Heart left ventricle (tissue), 16 donors: ENCODE measurements around the gene KCNIP3. TPM values are rescaled to one million over a fixed set of nuclear protein-coding genes. Genes with fewer than 3 reads are reported as not detected.

Source experiments
- ATAC-seq, 4 donors: fragments of 200-7000 bp; cut with Tn5 transposase; one replicate each; pipeline ENCODE4 v1.9.1; 2020 to 2022; ENCODE audit warnings: moderate library complexity in 4 of 4, mild to moderate bottlenecking in 3 of 4, moderate number of reproducible peaks in 1 of 4
- DNase-seq, 5 donors: peaks; one replicate each; pipeline ENCODE4 v3.0.0-alpha.2; 2020
- H3K27ac ChIP-seq, 12 donors: fragments of 200-600 bp; sonication (generic) in 4 of 12; one replicate each; pipeline versions ENCODE4 v1.5.0 to v1.8.0; 2016 to 2022; ENCODE audit warnings: mild to moderate bottlenecking in 2 of 12
- H3K27me3 ChIP-seq, 9 donors: fragments of 200-600 bp; sonication (generic) in 2 of 9; one replicate each; pipeline versions ENCODE4 v1.5.1 to v1.8.0; 2016 to 2022; ENCODE audit warnings: mild to moderate bottlenecking in 3 of 9
- H3K36me3 ChIP-seq, 9 donors: fragments of 200-600 bp; sonication (generic) in 2 of 9; one replicate each; pipeline versions ENCODE4 v1.5.0 to v1.8.0; 2018 to 2022; ENCODE audit warnings: mild to moderate bottlenecking in 2 of 9
- H3K4me1 ChIP-seq, 12 donors: fragments of 200-600 bp; sonication (generic) in 4 of 12; one replicate each; pipeline versions ENCODE4 v1.5.0 to v1.8.0; 2016 to 2022; ENCODE audit warnings: mild to moderate bottlenecking in 3 of 12
- H3K4me3 ChIP-seq, 12 donors: fragments of 200-600 bp; sonication (generic) in 4 of 12; one replicate each; pipeline versions ENCODE4 v1.5.0 to v1.8.0; 2017 to 2022; ENCODE audit warnings: mild to moderate bottlenecking in 9 of 12, moderate library complexity in 4 of 12
- H3K9me3 ChIP-seq, 12 donors: fragments of 200-600 bp; sonication (generic) in 4 of 12; one replicate each; pipeline versions ENCODE4 v1.5.0 to v1.8.0; 2016 to 2022; ENCODE audit warnings: mild to moderate bottlenecking in 1 of 12
- CTCF ChIP-seq, 12 donors: fragments of 200-600 bp; sonication (generic) in 4 of 12; IDR thresholded peaks; one replicate each; pipeline versions ENCODE4 v1.5.0 to v1.8.0; 2018 to 2022; ENCODE audit warnings: antibody characterized with exemption in 12 of 12, mild to moderate bottlenecking in 5 of 12
- POLR2A ChIP-seq, 2 donors: fragments of 450-650 bp; IDR thresholded peaks; one replicate each; pipeline ENCODE4 v1.6.1; 2017; ENCODE audit warnings: antibody characterized with exemption in 2 of 2, mild to moderate bottlenecking in 2 of 2, moderate library complexity in 2 of 2
- WGBS, 4 donors: extraction: QIAGEN DNeasy Blood & Tissue Kit in 2 of 4; methylation state at CpG; one replicate each; pipeline versions ENCODE4 v1.1.5 to v1.1.7; 2013 to 2018; 5-methylcytosine and 5-hydroxymethylcytosine counted together
- intact Hi-C, 10 donors: fragments of 100-400 bp; cut with DNase I; formaldehyde crosslinking; loops; one replicate each; pipeline versions ENCODE4 v1.11.1 to v1.14.2; 2022
- polyA plus RNA-seq, 2 donors: library from polyadenylated mRNA; stranded (reverse); fragments of 200-250 nt; gene quantifications; one replicate each; pipeline ENCODE4 v1.2.3, GENCODE V29; 2013
- total RNA-seq, 9 donors: library from RNA; depleted of rRNA in 2 of 9; stranded (reverse); fragments of >200 nt in 2 of 9; fragmentation: NEBNext Ultra II Directional in 3 of 9; extraction: Animal tissue kit (Norgen Biotek cat#: 25700) in 3 of 9; gene quantifications; one replicate each; pipeline versions ENCODE4 v1.1.0 to v1.2.4, GENCODE V29; 2016 to 2023
- donor health status: ischemic (EF 13 %, LVEDD 7.1; RV severe dilation, severe dysfunction).
- donor health status: healthy with polysubstance abuse.
- donor health status: DM: no; HTN: yes; CAD: no.
- donor health status: DM: no; HTN: no; CAD: no.
- donor health status: ischemic (EF 25% LVEDD 6.9; RV normal size, moderate dysfunction).
- donor health status: ischemic (EF 25% LVEDD 5.7; RV mildly dilated, moderate dysfunction).
- donor health status: healthy.
- donor health status: DM: yes; HTN: yes; CAD: no.
- donor health status: ischemic (EF 35%, LVEDD 5.7; RV mildly dilated, moderate dysfunction).
- donor health status: nonischemic (EF 11% LVEDD 7.7; RV severe dilation, severe dysfunction).
- donor health status: DM: yes; HTN: yes; CAD: no.
- donor health status: PGD.
- donor health status: ischemic (EF 29% LVEDD 5.4; RV normal size, mild dysfunction).
- donor health status: nonischemic (EF 23%, LVEDD 6.1; RV moderate dilation, normal function).

The KCNIP3 gene
- total and polyA plus RNA-seq, 11 donors: 2.7 to 8.3 (median 4.0) TPM

DNA sequence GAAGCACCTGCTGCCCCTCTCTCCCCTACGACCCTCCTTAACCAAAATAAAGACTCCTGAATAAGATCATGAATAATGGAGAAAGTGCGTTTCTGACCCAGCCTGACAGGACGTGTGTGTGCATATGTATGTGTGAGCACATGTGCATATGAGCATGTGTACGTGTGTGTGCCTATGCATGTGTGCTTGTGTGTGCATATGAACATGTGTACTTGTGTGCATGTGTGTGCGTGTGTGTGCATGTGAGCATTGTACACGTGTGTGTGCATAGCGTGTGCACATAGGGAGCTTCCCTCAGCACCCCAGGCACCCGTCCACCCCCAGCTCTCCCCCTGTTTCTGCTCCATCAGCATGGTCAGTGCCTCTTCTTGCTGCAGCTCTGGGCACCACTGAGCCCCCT is 10.7 kb downstream of the KCNIP3 start:
- Histone ChIP-seq H3K27ac (no peak overlapping the region), H3K9me3 (no peaks in the 10 kb centered on the region), H3K4me3 (no peak overlapping the region), H3K27me3 (peaks cover 0 to 11% (median 0%) of the 10 kb centered on the region in 9 donors), H3K4me1 (no peaks in the 10 kb centered on the region), H3K36me3 (no peaks in the 10 kb centered on the region)
- ATAC-seq (no peak), DNase-seq (no peak)
- no peak for TF ChIP-seq CTCF (IDR thresholded peaks at IDR 0.05)
- no peak for TF ChIP-seq POLR2A (IDR thresholded peaks at IDR 0.05)
- WGBS, 4 donors: 69 to 88% (median 73%) methylated on average over 8 of the region's 8 CpGs
- intact Hi-C loops: no loop called here

DNA sequence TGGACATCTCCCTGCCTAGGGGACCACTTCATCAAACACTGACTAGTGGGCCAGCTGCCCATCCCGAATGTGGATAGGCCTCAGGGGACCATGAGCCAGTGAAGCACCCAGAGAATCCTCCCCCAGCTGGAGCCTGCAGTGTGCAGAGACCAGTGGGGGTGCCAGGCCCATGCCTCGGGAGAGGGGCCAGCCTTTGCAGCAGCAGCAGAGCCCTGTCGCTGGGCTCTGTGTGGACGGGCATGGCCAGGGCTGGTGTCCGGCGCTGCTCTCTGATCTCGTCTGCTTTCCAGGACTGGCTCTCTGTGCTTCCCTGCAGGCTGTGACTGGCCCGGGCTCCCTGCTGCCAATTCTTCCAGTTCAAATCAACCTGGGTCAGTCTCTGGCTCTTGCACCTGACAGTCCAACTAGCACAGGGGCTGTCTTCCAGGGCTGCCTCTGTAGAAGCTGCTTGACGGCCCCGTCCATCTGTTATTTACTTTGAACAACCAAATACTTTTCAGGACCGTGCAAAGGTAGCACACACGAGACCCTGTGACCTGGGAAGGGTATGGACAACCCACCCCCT is 11.4 kb downstream of the KCNIP3 start:
- intact Hi-C loops: no loop called here
- ATAC-seq (no peak), DNase-seq (no peak)
- TF ChIP-seq POLR2A (IDR thresholded peaks at IDR 0.05) (no peak), CTCF (IDR thresholded peaks at IDR 0.05) (no peak)
- no peaks in the 10 kb centered on the region for H3K4me1 ChIP-seq
- peaks cover 0 to 9% (median 0%) of the 10 kb centered on the region in 9 donors for H3K27me3 ChIP-seq
- no peak overlapping the region for H3K4me3 ChIP-seq
- 78 to 88% (median 81%) methylated on average over 6 to 12 of the region's 12 CpGs for WGBS, 4 donors
- H3K36me3 ChIP-seq: no peaks in the 10 kb centered on the region
- no peaks in the 10 kb centered on the region for H3K9me3 ChIP-seq
- H3K27ac ChIP-seq: no peak overlapping the region

- no peaks in the 10 kb centered on the region for H3K9me3 ChIP-seq
- 80 to 85% (median 82%) methylated on average over 8 of the region's 8 CpGs for WGBS, 4 donors
- no peaks in the 10 kb centered on the region for H3K36me3 ChIP-seq
- TF ChIP-seq POLR2A (IDR thresholded peaks at IDR 0.05): no peak
- TF ChIP-seq CTCF (IDR thresholded peaks at IDR 0.05): no peak
- H3K27ac ChIP-seq: no peak overlapping the region
- no peak overlapping the region for H3K4me3 ChIP-seq
- intact Hi-C loops: no loop called here
- DNase-seq (no peak), ATAC-seq (no peak)
- H3K27me3 ChIP-seq: peaks cover 0 to 9% (median 0%) of the 10 kb centered on the region in 9 donors
- no peaks in the 10 kb centered on the region for H3K4me1 ChIP-seq
These were observed 12.5 kb downstream of the KCNIP3 start for GRCh38 chr2:95309599-95309998.

DNA sequence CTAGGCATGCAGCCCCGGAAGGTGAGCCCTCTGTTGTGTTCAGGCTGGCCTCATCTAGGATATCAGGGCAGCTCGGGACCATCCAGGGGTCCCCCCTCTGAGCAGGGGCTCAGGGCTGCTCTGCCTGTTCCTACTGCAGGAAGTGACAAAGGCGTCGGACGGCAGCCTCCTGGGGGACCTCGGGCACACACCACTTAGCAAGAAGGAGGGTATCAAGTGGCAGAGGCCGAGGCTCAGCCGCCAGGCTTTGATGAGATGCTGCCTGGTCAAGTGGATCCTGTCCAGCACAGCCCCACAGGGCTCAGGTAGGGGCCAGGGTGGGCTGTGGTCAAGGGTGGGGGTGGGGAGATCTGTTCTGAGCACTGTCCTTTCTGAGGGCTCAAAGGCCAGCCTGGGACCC is 13.1 kb downstream of the KCNIP3 start:
- no peak for TF ChIP-seq POLR2A (IDR thresholded peaks at IDR 0.05)
- no peak for TF ChIP-seq CTCF (IDR thresholded peaks at IDR 0.05)
- DNase-seq (no peak), ATAC-seq (no peak)
- Histone ChIP-seq H3K4me1 (no peaks in the 10 kb centered on the region), H3K9me3 (no peaks in the 10 kb centered on the region), H3K27ac (no peak overlapping the region), H3K27me3 (peaks cover 0 to 9% (median 0%) of the 10 kb centered on the region in 9 donors), H3K36me3 (no peaks in the 10 kb centered on the region), H3K4me3 (no peak overlapping the region)
- intact Hi-C loops: loop anchor here in 6 of 10 donors (5.0 to 10.0 kb wide), 3 partner anchors 75 to 115 kb away; no protein-coding TSS in a partner anchor
- WGBS, 4 donors: 42 to 61% (median 48%) methylated on average over 8 of the region's 8 CpGs
